HCT116 (cell line): ENCODE data around the gene PDLIM3. TPM values are rescaled to one million over a fixed set of nuclear protein-coding genes. Genes with fewer than 3 reads are reported as not detected.

Source experiments
- ATAC-seq: fragments of 200-7000 bp; cut with Tn5 transposase; 2 replicates; pipeline ENCODE4 v1.9.1; 2020; ENCODE audit warnings: mild to moderate bottlenecking, moderate library complexity
- BruUV-seq: library from RNA; stranded (reverse); fragments of 400-500 nt; replicated peaks from 2 replicates; lab custom pipeline; 2021; lab: Mats Ljungman, UMichigan
- CTCF ChIA-PET: fragments of 300-600 bp; sonication (Branson Sonifier 250); formaldehyde crosslinking; loops from one replicate; lab custom pipeline; 2021; ENCODE audit warnings: antibody characterized with exemption; lab: Charles Lee
- POLR2A ChIA-PET: fragments of 300-600, 350-600 bp; sonication (Branson Sonifier 250); formaldehyde crosslinking; loops from one replicate; lab custom pipeline; 2021; ENCODE audit warnings: antibody characterized with exemption; lab: Charles Lee
- RAD21 ChIA-PET, 2 experiments: fragments of 300-600 bp; sonication (Branson Sonifier 250); formaldehyde crosslinking; loops; one replicate each; lab custom pipeline; 2023; ENCODE audit warnings: low total read pairs in 2 of 2; ENCODE audit not compliant: uncharacterized antibody in 2 of 2, unreplicated experiment in 2 of 2, low non-redundant PET in 1 of 2; lab: Charles Lee
- DNase-seq: peaks from one replicate; pipeline ENCODE4 v3.0.0-alpha.2; 2010; ENCODE audit warnings: low read depth, low spot score
- H2AFZ ChIP-seq: fragments of 200-600 bp; shearing (Covaris generic), sonication (generic); 2 replicates; pipeline ENCODE4 v1.6.1; 2017; ENCODE audit warnings: low read depth, mixed run types, mixed read lengths, antibody characterized with exemption, low read length; ENCODE audit not compliant: poor library complexity, severe bottlenecking
- H3K27ac ChIP-seq: 2 replicates; pipeline ENCODE4 v1.5.1; 2012; ENCODE audit warnings: low read depth, low read length
- H3K27me3 ChIP-seq: fragments of 200-600 bp; sonication (generic); 2 replicates; pipeline ENCODE4 v1.6.1; 2016; ENCODE audit warnings: mixed run types, low read length, mixed read lengths; ENCODE audit not compliant: insufficient read depth
- H3K36me3 ChIP-seq, 2 experiments: fragments of 200-500 bp in 1 of 2; fragments of 200-600 bp in 1 of 2; sonication (Bioruptor generic) in 1 of 2; sonication (generic) in 1 of 2; 2 replicates each; pipeline versions ENCODE4 v1.5.1 to v1.6.1; 2014 to 2016; ENCODE audit warnings: low read length in 2 of 2, inconsistent platforms in 1 of 2, mixed read lengths in 1 of 2, mixed run types in 1 of 2; ENCODE audit not compliant: insufficient read depth in 2 of 2, control insufficient read depth in 1 of 2
- H3K4me1 ChIP-seq, 2 experiments: fragments of 200-600 bp in 1 of 2; sonication (generic) in 1 of 2; 2 replicates each; pipeline versions ENCODE4 v1.5.1 to v1.6.1; 2012 to 2017; ENCODE audit warnings: low read length in 2 of 2, inconsistent platforms in 1 of 2, mild to moderate bottlenecking in 1 of 2, mixed read lengths in 1 of 2, mixed run types in 1 of 2, moderate library complexity in 1 of 2; ENCODE audit not compliant: insufficient read depth in 2 of 2, control insufficient read depth in 1 of 2
- H3K4me2 ChIP-seq: fragments of 200-600 bp; sonication (generic); 2 replicates; pipeline ENCODE4 v1.6.1; 2017; ENCODE audit warnings: mixed run types, low read length, mixed read lengths
- H3K4me3 ChIP-seq, 2 experiments: fragments of 200-600 bp in 1 of 2; sonication (generic) in 1 of 2; replicated peaks in 1 of 2; 2 replicates each; pipeline ENCODE4 v1.5.1; 2011 to 2016; ENCODE audit warnings: low read length in 2 of 2, control low read depth in 1 of 2, low read depth in 1 of 2, mild to moderate bottlenecking in 1 of 2, mixed read lengths in 1 of 2, mixed run types in 1 of 2
- H3K79me2 ChIP-seq: fragments of 200-600 bp; sonication (generic); 2 replicates; pipeline ENCODE4 v1.6.1; 2017; ENCODE audit warnings: mild to moderate bottlenecking, mixed run types, low read length, moderate library complexity, mixed read lengths; ENCODE audit not compliant: insufficient read depth
- H3K9ac ChIP-seq: fragments of 200-600 bp; sonication (generic); 2 replicates; pipeline ENCODE4 v1.6.1; 2016; ENCODE audit warnings: low read length, mixed read lengths
- H3K9me2 ChIP-seq: fragments of 200-600 bp; sonication (generic), shearing (Covaris generic); 2 replicates; pipeline ENCODE4 v1.6.1; 2017; ENCODE audit warnings: mixed run types, mild to moderate bottlenecking, moderate library complexity; ENCODE audit not compliant: insufficient read depth
- H3K9me3 ChIP-seq, 2 experiments: fragments of 200-500 bp in 1 of 2; fragments of 200-600 bp in 1 of 2; sonication (Bioruptor generic) in 1 of 2; sonication (generic) in 1 of 2; 2 replicates each; pipeline ENCODE4 v1.6.1; 2014 to 2017; ENCODE audit warnings: low read length in 2 of 2, mixed read lengths in 2 of 2, inconsistent platforms in 1 of 2, low read depth in 1 of 2, mild to moderate bottlenecking in 1 of 2, mixed run types in 1 of 2, moderate library complexity in 1 of 2; ENCODE audit not compliant: control insufficient read depth in 1 of 2, insufficient read depth in 1 of 2
- H4K20me1 ChIP-seq: fragments of 200-600 bp; sonication (generic), shearing (Covaris generic); 2 replicates; pipeline ENCODE4 v1.6.1; 2017; ENCODE audit warnings: mixed run types, mild to moderate bottlenecking, moderate library complexity; ENCODE audit not compliant: insufficient read depth
- ATF3 ChIP-seq: IDR thresholded peaks from 2 replicates; pipeline ENCODE4 v1.6.1; 2012
- CBX3 ChIP-seq: IDR thresholded peaks from 2 replicates; pipeline ENCODE4 v1.6.1; 2012; ENCODE audit warnings: low read depth
- CEBPB ChIP-seq: IDR thresholded peaks from 2 replicates; pipeline ENCODE4 v1.6.1; 2012; ENCODE audit warnings: low read depth
- CTCF ChIP-seq, 3 experiments: fragments of 200-600 bp in 1 of 3; sonication (generic) in 1 of 3; IDR thresholded peaks in 2 of 3; conservative IDR thresholded peaks in 1 of 3; 2 replicates each; pipeline ENCODE4 v1.5.1; 2012 to 2017; ENCODE audit warnings: low read depth in 2 of 3, low read length in 2 of 3, antibody characterized with exemption in 1 of 3, borderline replicate concordance in 1 of 3, control low read depth in 1 of 3, mild to moderate bottlenecking in 1 of 3, mixed read lengths in 1 of 3, mixed run types in 1 of 3, moderate library complexity in 1 of 3; ENCODE audit not compliant: insufficient read depth in 1 of 3
- EGR1 ChIP-seq: IDR thresholded peaks from 2 replicates; pipeline ENCODE4 v1.6.1; 2012; ENCODE audit warnings: low read depth
- ELF1 ChIP-seq: IDR thresholded peaks from 2 replicates; pipeline ENCODE4 v1.6.1; 2012; ENCODE audit warnings: low read depth, borderline replicate concordance
- EZH2 ChIP-seq: fragments of 200-600 bp; sonication (generic); IDR thresholded peaks from 2 replicates; pipeline ENCODE4 v1.6.1; 2017; ENCODE audit warnings: antibody characterized with exemption, mixed run types
- EZH2phosphoT487 ChIP-seq: fragments of 200-600 bp; IDR thresholded peaks from 2 replicates; pipeline ENCODE4 v1.6.1; 2018; ENCODE audit warnings: antibody characterized with exemption, borderline replicate concordance
- FOSL1 ChIP-seq: IDR thresholded peaks from 2 replicates; pipeline ENCODE4 v1.6.1; 2012; ENCODE audit warnings: low read depth
- MAX ChIP-seq: IDR thresholded peaks from 2 replicates; pipeline ENCODE4 v1.6.1; 2012
- POLR2A ChIP-seq: IDR thresholded peaks from 2 replicates; pipeline ENCODE4 v1.7.0; 2011; ENCODE audit warnings: borderline replicate concordance; ENCODE audit not compliant: insufficient read depth, insufficient read length; ENCODE audit errors: extremely low read depth
- POLR2AphosphoS5 ChIP-seq: IDR thresholded peaks from 2 replicates; pipeline ENCODE4 v1.6.1; 2011; ENCODE audit warnings: mild to moderate bottlenecking, low read depth, low read length, moderate library complexity
- RAD21 ChIP-seq: IDR thresholded peaks from 2 replicates; pipeline ENCODE4 v1.6.1; 2012; ENCODE audit warnings: low read depth, mild to moderate bottlenecking
- REST ChIP-seq: IDR thresholded peaks from 2 replicates; pipeline ENCODE4 v1.6.1; 2012; ENCODE audit warnings: low read depth
- SIN3A ChIP-seq: IDR thresholded peaks from 2 replicates; pipeline ENCODE4 v1.6.1; 2012; ENCODE audit warnings: low read depth
- SP1 ChIP-seq: IDR thresholded peaks from 2 replicates; pipeline ENCODE4 v1.6.1; 2012; ENCODE audit warnings: low read depth
- SRF ChIP-seq: IDR thresholded peaks from 2 replicates; pipeline ENCODE4 v1.6.1; 2012; ENCODE audit warnings: low read depth
- ZBTB33 ChIP-seq: IDR thresholded peaks from 2 replicates; pipeline ENCODE4 v1.6.1; 2011; ENCODE audit warnings: mild to moderate bottlenecking, low read length, moderate library complexity; ENCODE audit not compliant: insufficient replicate concordance; ENCODE audit errors: extremely low read depth
- ZFX ChIP-seq: fragments of 450-650 bp; IDR thresholded peaks from 2 replicates; pipeline ENCODE4 v1.6.1; 2017
- ZNF274 ChIP-seq: fragments of 200-500 bp; sonication (Bioruptor generic); IDR thresholded peaks from 2 replicates; pipeline ENCODE4 v1.6.1; 2014; ENCODE audit warnings: mild to moderate bottlenecking, low read depth, low read length, inconsistent platforms
- intact Hi-C: fragments of 100-400 bp; cut with micrococcal nuclease; formaldehyde crosslinking; loops from 2 replicates; pipeline ENCODE4 v1.10.0; 2022
- total RNA-seq: library from RNA; stranded (reverse); gene quantifications from one replicate; pipeline ENCODE4 v1.2.1, GENCODE V29; 2021; ENCODE audit not compliant: unreplicated experiment

The PDLIM3 gene
- total RNA-seq, 1 experiment from 2014 or later: 11.5 TPM

GRCh38 chr4:185540487-185541120 is 5.3 kb upstream of the PDLIM3 start:
- Histone ChIP-seq H3K27me3 (no peaks in the 10 kb centered on the region), H2AFZ (no peak overlapping the region), H4K20me1 (no peaks in the 10 kb centered on the region), H3K79me2 (no peaks in the 10 kb centered on the region), H3K9me2 (no peaks in the 10 kb centered on the region), H3K4me1 (peaks cover 2 to 4% of the 10 kb centered on the region in 2 experiments; a peak in 2 of 4 replicates), H3K4me2 (no peak overlapping the region), H3K9me3 (no peaks in the 10 kb centered on the region), H3K36me3 (no peaks in the 10 kb centered on the region), H3K9ac (no peak overlapping the region), H3K27ac (no peak overlapping the region), H3K4me3 (no peak overlapping the region)
- CTCF ChIA-PET: no interaction called here
- no peak for ATAC-seq
- DNase-seq: no peak
- intact Hi-C loops: no loop called here
- BruUV-seq: no TSS peak
- TF ChIP-seq EZH2phosphoT487 (no peak), RAD21 (no peak), CTCF (IDR thresholded peaks at IDR 0.05 in 2 of 3, conservative IDR thresholded peaks at IDR 0.05 in 1 of 3; ENCODE audit: borderline replicate concordance in 1 of 3, insufficient read depth in 1 of 3, low read depth in 2 of 3, low read length in 2 of 3) (no peak), CBX3 (no peak), POLR2A (no peak), ELF1 (no peak), ZFX (no peak), SIN3A (no peak), FOSL1 (no peak), SP1 (no peak), ZNF274 (no peak), CEBPB (no peak), ZBTB33 (no peak), REST (no peak), EZH2 (no peak), MAX (no peak), EGR1 (no peak), SRF (no peak), POLR2AphosphoS5 (no peak), ATF3 (no peak)
- POLR2A ChIA-PET: no interaction called here
- RAD21 ChIA-PET: no interaction called here
